Measurements from ENCODE around the gene PDPR.
"Not testable (repeated sequence)": the region's sequence is repeated elsewhere in the genome, so short reads cannot be mapped to it uniquely, and the experiment has no call there.

PDPR gene

DNA sequence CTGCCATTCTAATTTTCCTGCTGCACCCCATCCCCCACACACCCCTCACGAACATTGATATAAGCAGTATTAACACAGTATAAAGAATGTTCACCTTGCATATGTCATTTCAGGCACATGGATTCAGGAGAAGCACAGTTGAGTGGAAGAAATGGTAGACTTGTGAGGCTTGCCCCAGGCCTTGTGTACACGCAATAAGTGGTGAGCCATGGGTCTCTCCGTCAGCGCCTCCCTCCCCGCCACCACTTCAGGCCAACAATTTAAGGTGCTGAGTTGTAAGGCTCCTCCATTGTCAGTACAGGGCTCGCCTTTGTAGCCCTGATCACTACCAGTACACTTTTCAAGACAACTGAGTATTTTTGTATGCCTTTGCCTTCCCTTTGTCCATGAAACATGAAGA, 47.2 kb downstream of the PDPR start:
- DNase-seq (ENCODE audit: low read depth in 2 of 2) = no peak

DNA sequence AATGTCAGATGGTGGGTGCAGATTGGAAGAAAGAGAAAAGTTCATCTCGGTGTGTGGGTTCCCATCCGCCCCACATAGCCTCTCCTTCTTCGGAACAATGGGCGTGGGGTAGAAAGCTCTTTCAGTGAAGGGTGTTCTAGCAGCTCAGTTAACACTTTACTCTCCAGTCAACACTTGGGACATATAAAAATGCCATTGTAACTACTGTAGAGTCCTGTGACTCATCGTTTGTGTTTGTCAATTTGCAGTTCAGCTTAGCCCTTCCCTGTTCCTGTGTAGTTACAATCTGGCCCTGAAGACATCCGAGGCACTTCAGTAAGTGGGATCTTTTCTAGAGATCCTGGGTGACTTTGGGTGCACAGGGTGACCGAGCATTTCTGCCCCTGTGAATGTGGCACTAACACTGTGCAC, 47.9 kb downstream of the PDPR start:
- DNase-seq (ENCODE audit: low read depth in 2 of 2) = no peak

DNA sequence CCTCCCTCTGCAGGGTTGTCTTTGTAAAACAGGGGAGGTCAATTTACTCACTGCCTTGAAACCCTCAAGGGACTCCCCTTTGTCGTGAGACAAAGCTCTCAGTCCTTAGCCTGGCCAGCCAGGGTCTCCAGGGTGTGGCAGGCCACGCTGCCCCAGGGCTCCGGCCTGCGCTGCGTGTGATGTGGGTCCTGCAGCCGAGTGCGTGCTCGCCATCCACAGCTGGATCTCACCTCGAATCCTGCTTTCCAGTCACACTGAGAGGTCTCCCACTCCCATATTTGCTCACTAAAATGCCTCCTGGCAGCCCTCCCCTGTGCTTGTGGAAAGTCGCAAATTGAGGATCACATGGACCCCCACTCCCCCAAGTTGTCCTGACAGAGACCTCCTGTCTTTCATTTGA, 49.5 kb downstream of the PDPR start:
- no peak for DNase-seq (ENCODE audit: low read depth in 2 of 2)

DNA sequence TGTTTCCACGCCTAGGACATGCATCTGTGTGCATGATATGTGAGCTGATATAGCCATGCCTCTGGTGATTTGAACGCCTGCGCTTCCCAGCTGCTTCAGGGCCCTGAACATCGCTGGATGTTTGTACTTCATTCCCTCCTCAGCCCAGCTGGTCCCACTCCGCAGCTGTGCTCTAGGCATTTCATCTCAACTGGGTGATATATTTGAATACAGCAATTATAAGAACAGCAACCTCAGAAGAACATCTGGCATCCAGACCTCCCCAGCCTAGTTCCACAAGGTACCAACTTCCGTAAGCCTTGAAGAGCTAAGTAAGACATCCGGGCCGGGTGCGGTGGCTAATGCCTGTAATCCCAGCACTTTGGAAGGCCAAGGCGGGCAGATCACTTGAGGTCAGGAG, 52.6 kb downstream of the PDPR start:
- not testable (repeated sequence) for DNase-seq (ENCODE audit: low read depth in 2 of 2)

DNA sequence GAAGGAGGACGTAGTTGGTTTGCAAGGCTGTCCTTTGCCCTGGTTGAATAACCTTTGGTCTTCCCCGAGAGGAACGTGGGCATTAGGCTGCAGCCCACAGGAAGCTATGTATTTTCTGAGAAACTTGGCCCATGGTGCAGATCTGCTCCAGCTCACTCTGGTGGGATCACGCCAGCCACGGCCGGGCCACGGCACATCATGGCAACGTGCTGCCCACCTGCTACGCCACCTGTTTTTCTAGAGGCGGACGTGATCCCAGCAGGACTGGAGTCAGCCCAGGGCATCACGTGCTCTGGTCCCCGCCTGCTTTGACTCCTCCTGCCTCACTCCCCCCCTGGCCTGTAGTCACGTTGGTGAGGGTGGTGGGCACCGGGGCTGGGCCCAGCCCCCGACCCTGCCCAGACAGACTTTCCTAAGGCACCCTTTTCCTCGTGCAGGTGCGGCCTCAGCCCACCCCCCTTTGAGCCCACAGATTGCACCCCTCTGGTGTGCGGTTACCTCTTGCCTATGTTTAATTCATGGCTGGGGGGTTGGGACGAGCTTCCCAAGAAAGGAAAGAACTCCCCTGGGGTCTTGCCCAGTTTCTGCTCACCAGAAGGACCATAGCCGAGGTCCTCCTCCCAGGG, 59.2 kb downstream of the PDPR start, which contains the start of gene CLEC18C:
Gene CLEC18C, plus strand, starts transcription at position 576 of the 626 bp plus-strand sequence. CDS start 492 bp downstream, outside the sequence.
- DNase-seq (ENCODE audit: low read depth in 2 of 2) = not testable (repeated sequence)

DNA sequence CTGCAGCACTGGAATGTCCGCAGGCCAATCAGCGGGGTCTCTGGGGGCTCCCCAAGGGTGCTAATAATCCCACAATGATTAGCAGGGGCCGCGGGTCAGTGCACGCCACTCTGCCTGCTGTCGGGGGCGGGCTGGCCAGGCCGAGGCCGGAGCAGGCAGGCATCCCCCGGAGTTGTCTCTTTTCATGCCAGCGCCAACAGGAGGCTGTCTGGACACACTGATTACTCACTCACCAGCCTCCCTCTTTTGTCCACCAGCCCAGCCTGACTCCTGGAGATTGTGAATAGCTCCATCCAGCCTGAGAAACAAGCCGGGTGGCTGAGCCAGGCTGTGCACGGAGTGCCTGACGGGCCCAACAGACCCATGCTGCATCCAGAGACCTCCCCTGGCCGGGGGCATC, 59.8 kb downstream of the PDPR start:
- DNase-seq (ENCODE audit: low read depth in 2 of 2) = not testable (repeated sequence)

DNA sequence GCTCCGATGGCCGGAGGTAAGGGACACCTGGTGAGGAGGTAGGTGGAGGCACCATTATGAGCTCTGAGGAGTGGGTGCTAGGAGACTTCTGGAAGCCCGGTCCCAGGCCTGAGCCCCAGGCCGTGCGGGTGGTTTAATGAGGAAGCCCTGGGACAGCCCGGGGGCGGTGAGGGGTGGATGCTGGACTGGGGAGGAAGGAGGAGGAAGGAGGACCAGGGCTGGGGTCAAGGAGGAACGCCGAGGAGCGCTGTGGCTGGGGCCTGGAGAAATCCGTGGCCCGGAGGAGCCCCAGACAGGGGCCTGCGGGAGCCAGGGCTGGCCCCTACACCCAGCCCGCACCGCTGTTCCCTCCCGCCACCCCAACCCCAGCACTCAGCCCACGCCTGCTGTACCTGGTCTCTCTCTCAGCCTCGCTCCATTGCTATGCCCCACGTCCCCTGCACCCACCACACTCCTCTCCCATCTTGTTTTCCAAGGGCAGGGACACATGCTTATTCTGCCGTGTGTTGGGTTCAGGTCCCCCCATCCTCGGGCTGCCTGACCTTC, 60.3 kb downstream of the PDPR start:
- not testable (repeated sequence) for DNase-seq (ENCODE audit: low read depth in 2 of 2)

DNA sequence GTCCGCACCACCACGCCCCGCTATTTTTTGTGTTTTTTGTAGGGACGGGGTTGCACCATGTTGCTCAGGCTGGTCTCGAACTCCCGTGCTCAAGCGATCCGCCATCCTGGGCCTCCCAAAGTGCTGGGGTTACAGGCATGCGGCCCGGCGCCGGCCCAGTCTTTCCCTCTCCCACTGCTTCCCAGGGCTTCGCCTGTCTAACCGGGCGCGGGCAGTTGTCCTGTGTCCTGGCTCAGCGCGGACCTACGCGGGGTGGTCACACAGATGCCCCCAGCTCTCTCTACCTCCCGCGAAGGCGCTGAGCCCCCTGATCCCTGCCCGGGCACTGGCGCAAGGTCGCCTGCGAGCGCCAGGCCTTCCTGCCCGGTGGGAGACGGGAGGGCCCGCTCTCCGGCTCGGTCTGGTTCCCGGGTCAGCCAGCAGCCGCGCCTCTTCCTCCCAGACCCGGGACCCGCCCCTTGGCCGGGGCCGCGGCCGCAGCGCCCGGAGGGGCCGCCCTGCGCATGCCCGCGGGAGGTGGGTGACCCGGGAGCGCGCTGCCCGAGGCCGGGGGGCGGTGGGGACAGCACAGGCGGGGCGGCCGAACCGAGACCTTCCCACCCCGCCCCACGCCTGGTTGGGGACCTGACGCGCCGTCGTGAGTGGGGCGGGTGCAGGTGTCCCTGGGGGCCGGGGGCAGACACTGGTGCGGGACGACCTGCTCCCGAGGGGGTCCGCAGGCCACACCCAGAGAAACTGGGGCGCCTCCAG, 73.9 kb downstream of the PDPR start:
- not testable (repeated sequence) for DNase-seq (ENCODE audit: low read depth in 2 of 2)

DNA sequence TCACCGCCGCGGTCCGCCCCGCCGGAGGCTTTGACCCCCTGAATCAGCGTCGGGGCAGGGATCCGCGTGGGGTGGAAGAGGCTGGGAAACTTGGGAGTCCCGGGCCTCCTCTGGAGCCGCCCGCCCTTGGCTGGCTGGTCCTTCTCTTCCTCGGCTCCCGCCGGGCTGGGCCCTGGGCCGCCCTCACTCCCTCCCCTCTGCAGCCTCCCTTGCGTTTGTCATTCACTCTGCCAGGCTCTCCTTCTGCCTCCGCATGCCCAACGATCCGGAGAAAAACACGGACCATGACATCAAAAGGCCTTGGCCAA, 74.4 kb downstream of the PDPR start:
- DNase-seq (ENCODE audit: low read depth in 2 of 2) = not testable (repeated sequence)

DNA sequence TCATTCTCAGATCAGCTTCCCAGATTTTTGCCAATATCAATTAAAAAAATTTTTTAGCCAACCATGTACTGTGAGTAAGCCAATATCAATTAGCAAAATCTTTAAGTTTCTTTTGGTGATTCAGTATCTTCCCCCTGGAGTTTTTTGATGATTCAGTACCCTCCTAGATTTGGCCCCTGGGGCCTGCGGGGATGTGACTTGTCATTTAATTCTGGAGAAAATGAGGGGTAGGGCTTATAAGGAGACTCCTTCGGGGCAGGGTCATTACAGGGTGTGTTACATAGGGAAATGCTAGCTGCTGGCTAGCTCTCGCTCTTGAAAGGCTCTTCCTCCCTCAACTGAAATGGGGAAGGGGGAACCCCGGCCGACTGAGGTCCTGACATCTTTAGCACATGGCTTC, 76.4 kb downstream of the PDPR start:
- not testable (repeated sequence) for DNase-seq (ENCODE audit: low read depth in 2 of 2)

DNA sequence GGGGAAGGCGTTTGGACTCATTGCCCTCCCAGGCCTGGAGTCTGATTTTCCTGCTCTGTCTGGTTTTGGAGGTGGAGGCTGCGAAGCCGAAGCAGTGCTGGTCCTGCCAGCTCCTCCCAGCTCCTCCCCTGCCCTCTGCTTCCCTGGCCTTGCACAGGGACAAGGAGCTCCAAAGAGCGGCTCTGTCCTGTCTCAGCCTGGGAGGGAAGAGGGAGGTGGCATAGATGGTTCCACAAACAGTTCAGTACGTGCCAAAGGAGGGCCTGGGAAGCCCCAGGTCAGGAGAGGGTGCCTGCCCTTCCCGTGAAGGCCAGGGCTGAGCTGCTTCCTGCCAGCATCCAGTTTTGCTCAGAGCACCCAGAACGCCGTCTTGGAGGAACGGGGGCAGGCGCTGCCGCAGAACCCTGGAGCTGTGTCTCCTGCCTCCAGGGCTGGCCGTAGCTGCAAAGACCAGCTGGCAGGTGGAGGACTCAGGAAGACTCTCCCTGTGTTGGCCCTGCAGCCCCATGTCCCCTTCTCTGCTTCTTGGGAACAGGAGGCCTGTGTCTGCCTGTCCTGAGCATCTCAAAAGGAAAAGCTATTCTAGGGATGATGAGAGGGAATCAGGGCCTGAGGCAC, 82.7 kb downstream of the PDPR start:
- DNase-seq (ENCODE audit: low read depth in 2 of 2) = not testable (repeated sequence)

DNA sequence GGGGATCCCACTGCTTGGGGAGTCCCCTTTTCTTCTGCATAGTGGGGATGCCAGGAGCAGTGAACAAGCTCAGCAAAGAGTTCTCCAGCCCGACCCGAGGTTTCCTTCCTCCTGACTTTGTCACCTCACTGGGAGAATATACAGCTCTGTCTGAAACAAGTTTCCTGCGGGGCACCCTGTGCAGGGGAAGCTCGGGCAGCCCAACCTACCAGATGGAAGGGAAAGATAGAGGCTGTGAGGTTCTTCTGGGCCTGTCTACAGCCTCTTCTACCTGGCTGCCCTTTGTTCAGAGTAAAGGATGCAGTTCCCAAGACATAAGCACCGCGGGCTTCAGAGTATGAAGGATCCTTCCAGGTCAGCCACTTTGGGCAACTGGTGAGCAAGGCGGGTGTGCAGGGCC, 83.5 kb downstream of the PDPR start:
- DNase-seq (ENCODE audit: low read depth in 2 of 2) = not testable (repeated sequence)

DNA sequence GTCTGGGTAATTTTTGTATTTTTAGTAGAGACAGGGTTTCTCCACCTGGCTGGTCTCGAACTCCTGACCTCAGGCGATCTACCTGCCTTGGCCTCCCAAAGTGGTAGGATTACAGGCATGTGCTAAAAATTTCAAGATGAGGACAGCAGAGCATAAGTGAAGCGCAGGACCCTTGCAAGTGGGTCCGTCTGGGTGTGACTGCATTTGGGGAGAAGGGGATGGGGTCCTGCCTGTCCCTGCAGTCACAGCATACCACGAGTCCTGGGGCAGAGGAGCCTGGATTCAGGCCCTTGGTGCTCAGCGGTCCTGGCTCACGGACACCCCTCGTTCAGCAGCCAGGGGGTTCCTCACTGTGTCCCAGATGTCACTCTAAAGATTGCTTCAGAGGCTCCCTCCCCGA, 84.1 kb downstream of the PDPR start:
- DNase-seq (ENCODE audit: low read depth in 2 of 2) = not testable (repeated sequence)

DNA sequence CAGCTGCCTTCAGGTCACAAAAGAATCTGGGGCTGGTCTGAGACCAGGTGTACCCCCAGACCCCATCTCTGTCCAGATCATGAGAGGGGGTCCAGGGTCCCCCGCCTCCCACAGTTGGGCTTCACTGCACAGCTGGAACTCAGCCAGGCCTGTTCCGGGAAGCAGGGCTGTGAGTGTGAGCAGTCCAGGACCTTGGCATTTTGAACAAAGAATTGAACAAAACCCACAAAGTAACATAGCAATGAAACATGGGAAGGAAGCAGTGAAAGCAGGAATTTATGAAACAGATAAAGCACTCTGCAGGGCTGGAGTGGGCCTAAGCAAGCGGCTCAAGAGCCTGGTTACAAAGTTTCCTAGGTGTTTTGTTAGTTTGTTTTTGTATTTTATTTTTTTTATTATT, 84.5 kb downstream of the PDPR start:
- not testable (repeated sequence) for DNase-seq (ENCODE audit: low read depth in 2 of 2)

DNA sequence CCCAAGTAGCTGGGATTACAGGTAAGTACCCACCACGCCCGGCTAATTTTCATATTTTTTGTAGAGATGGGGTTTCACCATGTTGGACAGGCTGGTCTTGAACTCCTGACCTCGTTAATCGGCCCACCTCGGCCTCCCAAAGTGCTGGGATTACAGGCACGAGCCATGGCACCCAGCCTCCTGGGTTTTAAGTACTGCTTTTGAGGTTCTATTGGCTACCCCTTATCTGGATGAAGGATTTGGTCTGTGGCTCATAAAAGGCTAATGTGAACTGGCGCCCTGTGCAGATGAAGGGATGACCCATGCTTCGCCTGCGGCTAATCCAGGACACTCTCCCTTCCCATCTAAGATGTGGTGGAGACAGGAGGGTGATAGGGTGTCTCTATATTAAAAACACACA, 85.0 kb downstream of the PDPR start:
- DNase-seq (ENCODE audit: low read depth in 2 of 2) = not testable (repeated sequence)

DNA sequence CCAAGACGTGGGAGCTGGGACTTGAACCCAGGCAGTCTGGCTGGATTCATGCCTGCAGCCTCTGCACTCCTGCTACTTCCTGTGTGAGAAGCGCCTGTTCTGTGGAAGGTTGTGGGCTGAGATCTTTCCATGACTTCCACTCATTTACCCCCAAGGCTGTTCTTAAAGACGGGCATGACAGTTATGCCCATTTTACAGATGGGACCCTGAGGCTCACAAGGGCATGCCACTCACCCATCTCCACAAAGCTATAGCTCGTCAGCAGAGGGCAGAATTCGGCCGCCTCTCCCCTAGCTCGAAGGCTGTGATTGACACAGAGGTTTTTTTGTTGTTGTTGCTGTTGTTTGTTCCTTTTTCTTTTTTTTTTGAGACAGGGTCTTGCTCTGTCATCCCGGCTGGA, 85.9 kb downstream of the PDPR start:
- DNase-seq (ENCODE audit: low read depth in 2 of 2) = not testable (repeated sequence)

DNA sequence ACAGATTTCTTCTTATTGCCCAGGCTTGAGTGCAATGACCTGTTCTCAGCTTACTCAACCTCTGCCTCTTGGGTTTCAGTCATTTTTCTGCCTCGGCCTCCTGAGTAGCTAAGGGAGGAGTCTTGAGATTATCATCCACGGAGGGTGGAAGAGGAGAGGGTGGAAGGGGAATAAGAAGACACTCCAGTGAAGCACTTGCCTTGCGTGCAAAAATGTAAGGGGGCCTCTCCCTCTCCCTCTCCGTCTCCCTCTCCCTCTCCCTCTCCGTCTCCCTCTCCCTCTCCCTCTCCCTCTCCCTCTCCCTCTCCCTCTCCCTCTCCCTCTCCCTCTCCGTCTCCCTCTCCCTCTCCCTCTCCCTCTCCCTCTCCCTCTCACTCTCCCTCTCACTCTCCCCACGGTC, 89.4 kb downstream of the PDPR start:
- DNase-seq (ENCODE audit: low read depth in 2 of 2) = not testable (repeated sequence)

DNA sequence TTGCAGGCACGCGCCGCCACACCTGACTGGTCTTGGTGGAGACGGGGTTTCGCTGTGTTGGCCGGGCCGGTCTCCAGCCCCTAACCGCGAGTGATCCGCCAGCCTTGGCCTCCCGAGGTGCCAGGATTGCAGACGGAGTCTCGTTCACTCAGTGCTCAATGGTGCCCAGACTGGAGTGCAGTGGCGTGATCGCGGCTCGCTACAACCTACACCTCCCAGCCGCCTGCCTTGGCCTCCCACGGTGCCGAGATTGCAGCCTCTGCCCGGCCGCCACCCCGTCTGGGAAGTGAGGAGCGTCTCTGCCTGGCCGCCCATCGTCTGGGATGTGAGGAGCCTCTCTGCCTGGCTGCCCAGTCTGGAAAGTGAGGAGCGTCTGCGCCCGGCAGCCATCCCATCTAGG, 89.9 kb downstream of the PDPR start:
- DNase-seq (ENCODE audit: low read depth in 2 of 2) = not testable (repeated sequence)

DNA sequence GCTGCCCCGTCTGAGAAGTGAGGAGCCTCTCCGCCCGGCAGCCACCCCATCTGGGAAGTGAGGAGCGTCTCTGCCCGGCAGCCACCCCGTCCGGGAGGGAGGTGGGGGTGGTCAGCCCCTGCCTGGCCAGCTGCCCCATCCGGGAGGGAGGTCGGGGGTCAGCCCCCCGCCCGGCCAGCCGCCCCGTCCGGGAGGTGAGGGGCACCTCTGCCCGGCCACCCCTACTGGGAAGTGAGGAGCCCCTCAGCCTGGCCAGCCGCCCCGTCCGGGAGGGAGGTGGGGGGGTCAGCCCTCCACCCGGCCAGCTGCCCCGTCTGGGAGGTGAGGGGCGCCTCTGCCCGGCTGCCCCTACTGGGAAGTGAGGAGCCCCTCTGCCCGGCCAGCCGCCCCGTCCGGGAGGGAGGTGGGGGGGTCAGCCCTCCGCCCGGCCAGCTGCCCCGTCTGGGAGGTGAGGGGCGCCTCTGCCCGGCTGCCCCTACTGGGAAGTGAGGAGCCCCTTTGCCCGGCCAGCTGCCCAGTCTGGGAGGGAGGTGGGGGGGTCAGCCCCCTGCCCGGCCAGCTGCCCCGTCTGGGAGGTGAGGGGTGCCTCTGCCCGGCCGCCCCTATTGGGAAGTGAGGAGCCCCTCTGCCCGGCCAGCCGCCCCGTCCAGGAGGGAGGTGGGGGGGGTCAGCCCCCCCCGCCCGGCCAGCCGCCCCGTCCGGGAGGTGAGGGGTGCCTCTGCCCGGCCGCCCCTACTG, 90.7 kb downstream of the PDPR start:
- not testable (repeated sequence) for DNase-seq (ENCODE audit: low read depth in 2 of 2)

DNA sequence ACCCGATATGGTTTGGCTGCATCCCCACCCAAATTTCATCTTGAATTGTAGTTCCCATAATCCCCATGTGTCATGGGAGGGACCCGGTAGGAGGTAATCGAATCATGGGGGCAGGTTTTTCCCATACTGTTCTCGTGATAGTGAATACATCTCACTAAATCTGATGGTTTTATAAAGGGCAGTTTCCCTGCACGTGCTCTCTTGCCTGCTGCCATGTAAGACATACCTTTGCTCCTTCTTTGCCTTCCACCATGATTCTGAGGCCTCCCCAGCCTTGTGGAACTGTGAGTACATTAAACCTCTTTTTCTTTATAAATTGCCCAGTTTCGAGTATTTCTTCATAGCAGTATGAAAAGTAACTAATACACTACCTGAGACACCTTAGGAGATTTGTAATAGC, 92.2 kb downstream of the PDPR start:
- DNase-seq (ENCODE audit: low read depth in 2 of 2) = not testable (repeated sequence)

All from stimulated activated CD4-positive, alpha-beta T cell treated with anti-CD3 and anti-CD28 coated beads, Interleukin-12 subunit alpha, Interleukin-12 subunit beta, amount 100 ng/mL, for 24 hours (primary cell).